ENCODE measurements around the gene TANGO6.

DNA sequence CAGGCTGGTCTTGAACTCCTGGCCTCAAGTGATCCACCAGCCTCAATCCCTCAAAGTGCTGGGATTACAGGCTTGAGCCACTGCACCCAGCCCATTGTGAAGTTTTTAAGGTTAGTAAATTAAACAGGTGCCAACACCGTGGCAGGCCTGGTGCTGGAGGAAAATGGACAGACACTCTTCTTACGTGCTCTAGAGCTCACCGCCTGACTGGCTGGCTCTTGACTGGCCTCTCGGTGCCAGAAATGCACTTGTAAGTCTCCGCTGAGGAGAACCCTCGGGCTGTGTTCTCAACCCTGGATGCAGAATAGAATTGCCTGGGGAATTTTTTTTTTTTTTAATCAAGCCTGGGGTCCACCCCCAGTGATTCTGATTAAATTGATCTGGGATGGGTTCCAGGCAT lies 251.9 kb downstream of the TANGO6 start:
- no peak for TF ChIP-seq POLR2A (IDR thresholded peaks at IDR 0.05; ENCODE audit: low read depth, low read length)
- TF ChIP-seq POLR2AphosphoS5 (IDR thresholded peaks at IDR 0.05; ENCODE audit: low read depth, low read length) = no peak

All from GM12892 (cell line).